ENCODE measurements around the gene TBC1D28.
"Not testable (repeated sequence)": the region's sequence is repeated elsewhere in the genome, so short reads cannot be mapped to it uniquely, and the experiment has no call there.

DNA sequence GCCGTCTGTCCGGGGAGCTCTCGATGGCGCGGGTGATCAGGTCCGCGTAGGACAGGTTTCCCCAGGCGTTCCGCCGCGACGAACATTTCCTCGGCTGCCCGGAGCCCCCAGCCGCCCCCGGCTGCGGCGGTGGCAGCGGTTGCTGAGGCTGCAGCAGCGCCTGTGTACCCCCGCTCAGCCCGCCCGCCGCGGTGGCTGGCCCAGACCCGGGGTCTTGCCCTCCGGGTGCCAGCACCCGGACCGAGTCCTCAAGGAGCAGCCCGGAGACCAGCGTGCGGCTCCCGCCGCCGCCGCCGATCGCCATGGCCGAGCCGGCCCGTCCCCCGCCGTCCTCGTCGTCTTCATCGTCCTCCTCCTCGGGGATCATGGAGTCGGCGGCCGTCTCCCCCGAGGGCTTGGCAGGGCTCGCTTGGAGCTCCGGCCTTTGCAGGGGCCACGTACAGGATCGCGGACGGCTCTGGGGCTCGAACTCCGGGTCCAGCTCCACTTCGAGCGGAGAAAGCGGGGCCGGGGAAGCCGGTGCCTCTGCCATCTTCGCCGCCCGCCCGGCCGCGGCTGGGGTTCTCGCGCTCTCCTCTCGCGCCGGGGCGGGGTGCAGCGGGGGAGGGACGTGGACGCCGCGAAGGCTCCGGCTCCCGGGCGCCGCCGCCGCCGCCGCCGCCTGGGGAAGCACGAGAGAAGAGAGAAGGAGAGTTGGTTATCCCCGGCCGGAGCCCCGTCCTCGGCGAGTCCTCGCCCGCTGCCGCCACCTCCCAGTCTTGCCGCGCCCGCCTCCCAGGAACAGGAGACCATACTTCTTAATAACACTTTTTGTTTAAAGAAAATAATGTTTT is 28.4 kb upstream of the TBC1D28 start:
- TF ChIP-seq, protein P1, sequence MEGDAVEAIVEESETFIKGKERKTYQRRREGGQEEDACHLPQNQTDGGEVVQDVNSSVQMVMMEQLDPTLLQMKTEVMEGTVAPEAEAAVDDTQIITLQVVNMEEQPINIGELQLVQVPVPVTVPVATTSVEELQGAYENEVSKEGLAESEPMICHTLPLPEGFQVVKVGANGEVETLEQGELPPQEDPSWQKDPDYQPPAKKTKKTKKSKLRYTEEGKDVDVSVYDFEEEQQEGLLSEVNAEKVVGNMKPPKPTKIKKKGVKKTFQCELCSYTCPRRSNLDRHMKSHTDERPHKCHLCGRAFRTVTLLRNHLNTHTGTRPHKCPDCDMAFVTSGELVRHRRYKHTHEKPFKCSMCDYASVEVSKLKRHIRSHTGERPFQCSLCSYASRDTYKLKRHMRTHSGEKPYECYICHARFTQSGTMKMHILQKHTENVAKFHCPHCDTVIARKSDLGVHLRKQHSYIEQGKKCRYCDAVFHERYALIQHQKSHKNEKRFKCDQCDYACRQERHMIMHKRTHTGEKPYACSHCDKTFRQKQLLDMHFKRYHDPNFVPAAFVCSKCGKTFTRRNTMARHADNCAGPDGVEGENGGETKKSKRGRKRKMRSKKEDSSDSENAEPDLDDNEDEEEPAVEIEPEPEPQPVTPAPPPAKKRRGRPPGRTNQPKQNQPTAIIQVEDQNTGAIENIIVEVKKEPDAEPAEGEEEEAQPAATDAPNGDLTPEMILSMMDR (IDR thresholded peaks at IDR 0.05; ENCODE audit: insufficient read depth, low read depth, low read length) = not testable (repeated sequence)
- not testable (repeated sequence) for TF ChIP-seq EZH2 (IDR thresholded peaks at IDR 0.05; ENCODE audit: insufficient read depth, low read length)

Data from astrocyte (in vitro differentiated cells and primary cell).